ENCODE data around the gene SLC9A9.

Gene SLC9A9

GRCh38 chr3:143360244-143360643 lies 488.0 kb downstream of the SLC9A9 start:
- no peaks in the 10 kb centered on the region for H3K36me3 Mint-ChIP-seq (ENCODE audit: low read depth)

GRCh38 chr3:143358793-143359491 lies 489.3 kb downstream of the SLC9A9 start:
- no peaks in the 10 kb centered on the region for H3K27me3 Mint-ChIP-seq
- no peak overlapping the region for H3K4me3 Mint-ChIP-seq
- no peaks in the 10 kb centered on the region for H3K9me3 Mint-ChIP-seq
- DNase-seq, result no peak
- peaks cover 22% of the 10 kb centered on the region for H3K4me1 Mint-ChIP-seq (ENCODE audit: low read depth)
- no peaks in the 10 kb centered on the region for H3K36me3 Mint-ChIP-seq (ENCODE audit: low read depth)
- H3K27ac Mint-ChIP-seq, result no peak overlapping the region

More at GRCh38 chr3:143360244-143360643, 488.0 kb downstream of the SLC9A9 start:
- no peaks in the 10 kb centered on the region for H3K27me3 Mint-ChIP-seq
- no peaks in the 10 kb centered on the region for H3K9me3 Mint-ChIP-seq
- DNase-seq, result no peak
- no peak overlapping the region for H3K4me3 Mint-ChIP-seq
- H3K4me1 Mint-ChIP-seq (ENCODE audit: low read depth), result peaks cover 22% of the 10 kb centered on the region
- no peak overlapping the region for H3K27ac Mint-ChIP-seq

GRCh38 chr3:143358155-143358792 lies 490.0 kb downstream of the SLC9A9 start:
- no peaks in the 10 kb centered on the region for H3K36me3 Mint-ChIP-seq (ENCODE audit: low read depth)
- no peak overlapping the region for H3K27ac Mint-ChIP-seq
- no peaks in the 10 kb centered on the region for H3K27me3 Mint-ChIP-seq
- no peaks in the 10 kb centered on the region for H3K9me3 Mint-ChIP-seq
- H3K4me3 Mint-ChIP-seq, result no peak overlapping the region
- no peak for DNase-seq
- H3K4me1 Mint-ChIP-seq (ENCODE audit: low read depth), result peaks cover 18% of the 10 kb centered on the region

GRCh38 chr3:143357700-143358099 lies 490.6 kb downstream of the SLC9A9 start:
- no peaks in the 10 kb centered on the region for H3K27me3 Mint-ChIP-seq
- peaks cover 12% of the 10 kb centered on the region for H3K4me1 Mint-ChIP-seq (ENCODE audit: low read depth)
- no peaks in the 10 kb centered on the region for H3K9me3 Mint-ChIP-seq
- no peak overlapping the region for H3K27ac Mint-ChIP-seq
- DNase-seq, result no peak
- H3K4me3 Mint-ChIP-seq, result no peak overlapping the region
- H3K36me3 Mint-ChIP-seq (ENCODE audit: low read depth), result no peaks in the 10 kb centered on the region

GRCh38 chr3:143356839-143357238 lies 491.4 kb downstream of the SLC9A9 start:
- Mint-ChIP-seq H3K4me1 (ENCODE audit: low read depth) (peaks cover 3% of the 10 kb centered on the region), H3K27ac (no peak overlapping the region)

GRCh38 chr3:143354342-143354741 lies 493.9 kb downstream of the SLC9A9 start:
- Mint-ChIP-seq H3K27me3 (no peaks in the 10 kb centered on the region), H3K27ac (no peak overlapping the region), H3K9me3 (no peaks in the 10 kb centered on the region), H3K4me3 (no peak overlapping the region), H3K4me1 (ENCODE audit: low read depth) (peaks cover 10% of the 10 kb centered on the region), H3K36me3 (ENCODE audit: low read depth) (no peaks in the 10 kb centered on the region)
- DNase-seq, result no peak

More at GRCh38 chr3:143356839-143357238, 491.4 kb downstream of the SLC9A9 start:
- no peak overlapping the region for H3K4me3 Mint-ChIP-seq
- H3K36me3 Mint-ChIP-seq (ENCODE audit: low read depth), result no peaks in the 10 kb centered on the region
- no peaks in the 10 kb centered on the region for H3K27me3 Mint-ChIP-seq
- DNase-seq, result no peak
- no peaks in the 10 kb centered on the region for H3K9me3 Mint-ChIP-seq

- Mint-ChIP-seq H3K36me3 (ENCODE audit: low read depth) (no peaks in the 10 kb centered on the region), H3K27ac (no peak overlapping the region), H3K4me3 (no peak overlapping the region), H3K4me1 (ENCODE audit: low read depth) (peaks cover 23% of the 10 kb centered on the region), H3K9me3 (no peaks in the 10 kb centered on the region), H3K27me3 (no peaks in the 10 kb centered on the region)
- DNase-seq, result no peak
Observed at GRCh38 chr3:143352850-143353550, 495.3 kb downstream of the SLC9A9 start.

- no peak for DNase-seq
- Mint-ChIP-seq H3K4me1 (ENCODE audit: low read depth) (peaks cover 27% of the 10 kb centered on the region), H3K36me3 (ENCODE audit: low read depth) (no peaks in the 10 kb centered on the region), H3K9me3 (no peaks in the 10 kb centered on the region), H3K27me3 (no peaks in the 10 kb centered on the region), H3K4me3 (no peak overlapping the region), H3K27ac (no peak overlapping the region)
Observed at GRCh38 chr3:143351895-143352608, 496.2 kb downstream of the SLC9A9 start.

- Mint-ChIP-seq H3K4me3 (no peak overlapping the region), H3K27ac (no peak overlapping the region), H3K9me3 (no peaks in the 10 kb centered on the region), H3K4me1 (ENCODE audit: low read depth) (peaks cover 29% of the 10 kb centered on the region), H3K36me3 (ENCODE audit: low read depth) (no peaks in the 10 kb centered on the region), H3K27me3 (no peaks in the 10 kb centered on the region)
- DNase-seq, result no peak
Observed at GRCh38 chr3:143351354-143351753, 496.9 kb downstream of the SLC9A9 start.

GRCh38 chr3:143349455-143349854 lies 498.8 kb downstream of the SLC9A9 start:
- Mint-ChIP-seq H3K36me3 (ENCODE audit: low read depth) (no peaks in the 10 kb centered on the region), H3K27me3 (no peaks in the 10 kb centered on the region), H3K4me1 (ENCODE audit: low read depth) (peaks cover 35% of the 10 kb centered on the region), H3K9me3 (no peaks in the 10 kb centered on the region), H3K27ac (no peak overlapping the region), H3K4me3 (no peak overlapping the region)
- no peak for DNase-seq

GRCh38 chr3:143348486-143349327 lies 499.6 kb downstream of the SLC9A9 start:
- Mint-ChIP-seq H3K9me3 (no peaks in the 10 kb centered on the region), H3K4me3 (no peak overlapping the region), H3K27ac (no peak overlapping the region), H3K27me3 (no peaks in the 10 kb centered on the region), H3K36me3 (ENCODE audit: low read depth) (no peaks in the 10 kb centered on the region), H3K4me1 (ENCODE audit: low read depth) (peaks cover 36% of the 10 kb centered on the region)
- no peak for DNase-seq

GRCh38 chr3:143344516-143345165 lies 503.6 kb downstream of the SLC9A9 start:
- peaks cover 30% of the 10 kb centered on the region for H3K4me1 Mint-ChIP-seq (ENCODE audit: low read depth)
- DNase-seq, result no peak
- H3K27me3 Mint-ChIP-seq, result no peaks in the 10 kb centered on the region
- H3K36me3 Mint-ChIP-seq (ENCODE audit: low read depth), result no peaks in the 10 kb centered on the region
- no peak overlapping the region for H3K4me3 Mint-ChIP-seq
- no peaks in the 10 kb centered on the region for H3K9me3 Mint-ChIP-seq
- H3K27ac Mint-ChIP-seq, result no peak overlapping the region

GRCh38 chr3:143343944-143344343 lies 504.3 kb downstream of the SLC9A9 start:
- no peaks in the 10 kb centered on the region for H3K27me3 Mint-ChIP-seq
- H3K27ac Mint-ChIP-seq, result no peak overlapping the region
- no peak overlapping the region for H3K4me3 Mint-ChIP-seq
- H3K36me3 Mint-ChIP-seq (ENCODE audit: low read depth), result no peaks in the 10 kb centered on the region
- H3K9me3 Mint-ChIP-seq, result no peaks in the 10 kb centered on the region
- peaks cover 23% of the 10 kb centered on the region for H3K4me1 Mint-ChIP-seq (ENCODE audit: low read depth)
- DNase-seq, result no peak

All from activated T-cell treated with anti-CD3 and anti-CD28 coated beads, Interleukin-2, amount 50 U/mL, for 24 hours (primary cell).